Transverse colon (tissue), 4 donors: ENCODE measurements around the gene RGSL1.

Source experiments
- CTCF ChIP-seq, 5 experiments: fragments of 200-600 bp in 3 of 5; fragments of 450-650 bp in 2 of 5; sonication (generic) in 3 of 5; IDR thresholded peaks; 1 replicate in 2 of 5; 2 replicates in 3 of 5; pipeline ENCODE4 v1.5.1; 2016 to 2017; ENCODE audit warnings: antibody characterized with exemption in 5 of 5, inconsistent platforms in 3 of 5, mild to moderate bottlenecking in 2 of 5, moderate library complexity in 1 of 5
- EP300 ChIP-seq: sonication (generic); formaldehyde crosslinking; IDR thresholded peaks from one replicate; pipeline ENCODE4 v1.6.1; 2017; ENCODE audit warnings: antibody characterized with exemption, low read depth
- POLR2A ChIP-seq: fragments of 450-650 bp; IDR thresholded peaks from one replicate; pipeline ENCODE4 v1.6.1; 2016; ENCODE audit warnings: antibody characterized with exemption, mild to moderate bottlenecking, moderate library complexity
- POLR2AphosphoS5 ChIP-seq, 3 donors: sonication (generic); formaldehyde crosslinking; IDR thresholded peaks; one replicate each; pipeline ENCODE4 v1.6.1; 2016; ENCODE audit warnings: antibody characterized with exemption in 3 of 3

- peak in 3 of 5 experiments; percentile 18 to 36 (median 23) for TF ChIP-seq CTCF (IDR thresholded peaks at IDR 0.05)
- no peak for TF ChIP-seq POLR2AphosphoS5 (IDR thresholded peaks at IDR 0.05)
- no peak for TF ChIP-seq POLR2A
- TF ChIP-seq EP300: no peak
Observed at GRCh38 chr1:182484531-182485257, 34.7 kb downstream of the RGSL1 start.
